Chondrocyte (in vitro differentiated cells): ENCODE results near the gene IDH2. TPM values are rescaled to one million over a fixed set of nuclear protein-coding genes. Genes with fewer than 3 reads are reported as not detected.
A peak's percentile ranks its signal among the peaks of the same experiment; 100 is the strongest.

Experiments
- DNase-seq: peaks from one replicate; pipeline ENCODE4 v3.0.0; 2021; ENCODE audit warnings: mixed read lengths, low spot score
- H3K27ac Mint-ChIP-seq: one replicate; pipeline ENCODE4 v1.8.0; 2021; ENCODE audit warnings: mild to moderate bottlenecking, moderate library complexity, mixed read lengths; ENCODE audit not compliant: unreplicated experiment
- H3K27me3 Mint-ChIP-seq: 2 replicates; pipeline ENCODE4 v1.8.0; 2021; ENCODE audit warnings: low read depth, mixed read lengths
- H3K36me3 Mint-ChIP-seq: 2 replicates; pipeline ENCODE4 v1.8.0; 2021; ENCODE audit warnings: low read depth, mixed read lengths
- H3K4me1 Mint-ChIP-seq: 2 replicates; pipeline ENCODE4 v1.8.0; 2021; ENCODE audit warnings: low read depth, mild to moderate bottlenecking, mixed read lengths
- H3K4me3 Mint-ChIP-seq: one replicate; pipeline ENCODE4 v1.8.0; 2021; ENCODE audit warnings: mild to moderate bottlenecking, moderate library complexity, mixed read lengths; ENCODE audit not compliant: unreplicated experiment
- H3K9me3 Mint-ChIP-seq: 2 replicates; pipeline ENCODE4 v1.8.0; 2021; ENCODE audit warnings: low read depth, mixed read lengths
- total RNA-seq: library from RNA; stranded (reverse); gene quantifications from 3 replicates; pipeline ENCODE4 v1.2.1, GENCODE V29; 2021
- TF ChIP-seq, protein P1 (sequence below): fragments of 200-600 bp; sonication (generic); IDR thresholded peaks from 2 replicates; pipeline ENCODE4 v1.5.0; 2021; ENCODE audit warnings: antibody characterized with exemption, mild to moderate bottlenecking, moderate library complexity

Gene IDH2
- total RNA-seq, 1 donor from 2014 or later = 126 TPM

DNA sequence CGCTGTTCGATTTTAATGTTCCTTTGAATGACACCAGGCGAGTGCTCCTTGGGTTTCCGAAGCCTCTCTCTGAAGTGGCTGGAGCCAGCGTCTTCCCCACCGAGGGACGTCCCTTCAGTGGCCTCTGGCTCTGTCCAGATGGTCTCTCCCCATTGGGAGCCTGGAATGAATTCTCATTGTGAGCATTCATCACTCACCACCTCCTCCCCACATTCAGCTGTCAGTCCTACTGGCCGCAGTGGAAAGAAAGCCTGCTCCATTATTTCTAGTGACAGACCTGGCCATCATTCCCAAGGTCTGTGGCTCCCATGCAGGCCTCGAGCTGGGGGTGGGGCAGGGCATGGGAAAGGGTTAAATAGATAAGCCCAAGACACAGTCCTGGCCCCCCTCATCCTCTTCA is 65.9 kb downstream of the IDH2 start:
- Mint-ChIP-seq H3K9me3 (no peaks in the 10 kb centered on the region), H3K36me3 (no peaks in the 10 kb centered on the region), H3K4me3 (no peak overlapping the region), H3K4me1 (peaks cover 52% of the 10 kb centered on the region), H3K27ac (peak overlapping the region; percentile 82), H3K27me3 (no peaks in the 10 kb centered on the region)
- peak; percentile 34 for DNase-seq
- TF ChIP-seq, protein P1, sequence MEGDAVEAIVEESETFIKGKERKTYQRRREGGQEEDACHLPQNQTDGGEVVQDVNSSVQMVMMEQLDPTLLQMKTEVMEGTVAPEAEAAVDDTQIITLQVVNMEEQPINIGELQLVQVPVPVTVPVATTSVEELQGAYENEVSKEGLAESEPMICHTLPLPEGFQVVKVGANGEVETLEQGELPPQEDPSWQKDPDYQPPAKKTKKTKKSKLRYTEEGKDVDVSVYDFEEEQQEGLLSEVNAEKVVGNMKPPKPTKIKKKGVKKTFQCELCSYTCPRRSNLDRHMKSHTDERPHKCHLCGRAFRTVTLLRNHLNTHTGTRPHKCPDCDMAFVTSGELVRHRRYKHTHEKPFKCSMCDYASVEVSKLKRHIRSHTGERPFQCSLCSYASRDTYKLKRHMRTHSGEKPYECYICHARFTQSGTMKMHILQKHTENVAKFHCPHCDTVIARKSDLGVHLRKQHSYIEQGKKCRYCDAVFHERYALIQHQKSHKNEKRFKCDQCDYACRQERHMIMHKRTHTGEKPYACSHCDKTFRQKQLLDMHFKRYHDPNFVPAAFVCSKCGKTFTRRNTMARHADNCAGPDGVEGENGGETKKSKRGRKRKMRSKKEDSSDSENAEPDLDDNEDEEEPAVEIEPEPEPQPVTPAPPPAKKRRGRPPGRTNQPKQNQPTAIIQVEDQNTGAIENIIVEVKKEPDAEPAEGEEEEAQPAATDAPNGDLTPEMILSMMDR = no peak

DNA sequence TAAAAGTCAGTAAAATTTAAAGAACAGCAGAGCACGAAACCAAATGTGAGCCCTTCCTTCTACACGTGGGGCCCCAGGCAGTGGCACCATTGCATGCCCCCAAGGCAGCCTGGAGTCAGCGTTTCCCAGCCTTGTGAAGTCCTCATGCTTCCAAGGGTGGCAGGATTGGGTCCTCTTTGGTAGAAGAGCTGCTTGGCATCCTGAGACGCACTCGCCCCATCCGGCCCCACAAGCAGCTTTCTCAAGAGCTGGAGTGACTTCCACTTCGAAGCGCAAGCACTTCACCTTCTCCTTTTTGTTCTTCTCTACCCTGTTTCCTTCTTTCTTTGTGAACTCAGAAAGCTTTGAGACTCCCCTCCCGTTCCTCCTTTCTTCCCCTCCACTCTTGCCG is 66.4 kb downstream of the IDH2 start:
- no peaks in the 10 kb centered on the region for H3K36me3 Mint-ChIP-seq
- peaks cover 57% of the 10 kb centered on the region for H3K4me1 Mint-ChIP-seq
- no peaks in the 10 kb centered on the region for H3K27me3 Mint-ChIP-seq

DNA sequence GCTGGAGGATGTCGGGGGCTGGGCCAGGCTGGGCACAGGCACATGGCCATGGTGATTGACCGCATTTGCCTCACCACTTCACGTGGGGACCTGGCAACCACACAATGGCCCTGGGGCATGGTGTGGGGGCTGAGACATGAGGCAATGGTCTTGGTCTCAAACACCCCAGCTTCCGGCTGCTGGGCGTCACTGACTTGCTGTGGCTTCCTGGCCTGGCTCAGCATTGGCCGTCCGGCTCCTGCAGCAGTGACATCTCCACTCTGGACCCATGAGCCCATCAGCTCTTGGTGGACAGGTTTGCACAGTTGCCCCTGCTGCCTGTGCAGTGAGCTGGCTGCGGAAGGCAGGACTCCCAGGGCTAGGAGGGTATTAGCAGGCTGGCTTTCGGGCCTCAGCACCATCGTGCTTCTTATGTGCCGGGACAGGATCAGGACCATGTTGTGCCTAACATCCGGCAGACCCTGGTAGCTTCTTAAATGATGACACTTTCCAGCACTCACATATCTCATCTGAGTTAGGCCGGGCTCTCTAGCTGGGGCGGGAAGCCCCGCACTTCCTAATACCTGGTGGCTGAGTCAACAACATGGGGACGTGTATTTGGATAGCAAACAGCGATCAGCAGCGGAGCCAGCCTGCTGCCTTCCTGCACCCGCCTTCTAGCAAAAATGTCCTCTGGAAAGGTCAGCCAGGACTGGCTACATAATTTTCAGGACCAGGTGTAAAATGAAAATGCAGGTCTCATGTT is 67.0 kb downstream of the IDH2 start:
- Mint-ChIP-seq H3K9me3 (no peaks in the 10 kb centered on the region), H3K4me3 (no peak overlapping the region), H3K36me3 (no peaks in the 10 kb centered on the region), H3K27ac (peak overlapping the region; percentile 51), H3K27me3 (no peaks in the 10 kb centered on the region), H3K4me1 (peaks cover 59% of the 10 kb centered on the region)
- TF ChIP-seq, protein P1 = no peak
- peak; percentile 56 for DNase-seq

More for the DNA sequence above, 66.4 kb downstream of the IDH2 start:
- no peak overlapping the region for H3K4me3 Mint-ChIP-seq
- DNase-seq = peak; percentile 30
- TF ChIP-seq, protein P1 = no peak
- H3K9me3 Mint-ChIP-seq = no peaks in the 10 kb centered on the region
- H3K27ac Mint-ChIP-seq = peak overlapping the region; percentile 82

DNA sequence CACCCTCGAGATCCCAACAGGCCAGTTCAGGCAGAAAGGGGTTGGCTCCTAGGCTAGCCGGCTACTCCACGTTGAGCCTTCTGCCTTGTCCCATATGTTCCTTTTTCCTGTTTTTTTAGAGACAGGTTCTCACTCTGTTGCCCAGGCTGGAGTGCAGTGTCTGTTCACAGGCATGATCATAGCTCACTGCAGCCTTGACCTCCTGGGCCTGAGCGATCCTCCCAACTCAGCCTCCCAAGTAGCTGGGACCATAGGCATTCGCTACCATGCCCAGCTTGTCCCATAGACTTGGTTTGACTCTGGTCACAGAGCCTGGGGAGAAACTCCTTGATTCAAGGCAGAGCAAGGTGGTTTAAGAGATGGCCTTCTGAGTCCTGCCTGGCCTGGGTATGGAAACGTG is 68.8 kb downstream of the IDH2 start:
- Mint-ChIP-seq H3K4me3 (no peak overlapping the region), H3K36me3 (no peaks in the 10 kb centered on the region), H3K4me1 (peaks cover 59% of the 10 kb centered on the region), H3K9me3 (no peaks in the 10 kb centered on the region), H3K27ac (peak overlapping the region; percentile 80), H3K27me3 (no peaks in the 10 kb centered on the region)
- TF ChIP-seq, protein P1 = no peak
- no peak for DNase-seq

Other genes starting within 250 kb of the IDH2 start
- 19.6 to 26.2 TPM (median 24.4 TPM) in 3 replicates for gene AP3S2, start 208.5 kb downstream of the IDH2 start, total RNA-seq
- gene ARPIN, start 189.5 kb downstream of the IDH2 start, total RNA-seq = 17.0 to 24.2 TPM (median 18.2 TPM) in 3 replicates
- gene ZNF710, start 101.1 kb downstream of the IDH2 start, total RNA-seq = 6.7 to 14.4 TPM (median 12.9 TPM) in 3 replicates
- gene SEMA4B, start 98.9 kb upstream of the IDH2 start, total RNA-seq = 6.7 to 10.5 TPM (median 9.2 TPM) in 3 replicates
- gene CIB1, start 131.5 kb upstream of the IDH2 start, total RNA-seq = 40.2 to 42.4 TPM (median 40.9 TPM) in 3 replicates
- gene GDPGP1, start 131.7 kb upstream of the IDH2 start, total RNA-seq = 4.8 to 5.8 TPM (median 5.5 TPM) in 3 replicates
- 0.69 TPM in 1 of 3 replicates, not detected in the others for gene TTLL13, start 147.1 kb upstream of the IDH2 start, total RNA-seq
- gene NGRN, start 163.2 kb upstream of the IDH2 start, total RNA-seq = 87.3 to 116 TPM (median 94.0 TPM) in 3 replicates
- 3.2 to 4.8 TPM (median 3.3 TPM) in 3 replicates for gene ZNF774, start 249.8 kb upstream of the IDH2 start, total RNA-seq